ENCODE results near the gene EPAS1.

GRCh38 chr2:46430413-46430812 is 133.2 kb downstream of the EPAS1 start:
- no peak for TF ChIP-seq POLR2A (IDR thresholded peaks at IDR 0.05)
- no peak for TF ChIP-seq CTCF (IDR thresholded peaks at IDR 0.05)
